Measurements from ENCODE around the gene CENPA. TPM values are rescaled to one million over a fixed set of nuclear protein-coding genes. Genes with fewer than 3 reads are reported as not detected.
A peak's percentile ranks its signal among the peaks of the same experiment; 100 is the strongest.

CENPA gene
- total and polyA plus RNA-seq, 2 of the 13 experiments (the other 11 are each of a cell fraction or from before 2014, with no cell fraction given) = 28.5 to 38.5 TPM

DNA sequence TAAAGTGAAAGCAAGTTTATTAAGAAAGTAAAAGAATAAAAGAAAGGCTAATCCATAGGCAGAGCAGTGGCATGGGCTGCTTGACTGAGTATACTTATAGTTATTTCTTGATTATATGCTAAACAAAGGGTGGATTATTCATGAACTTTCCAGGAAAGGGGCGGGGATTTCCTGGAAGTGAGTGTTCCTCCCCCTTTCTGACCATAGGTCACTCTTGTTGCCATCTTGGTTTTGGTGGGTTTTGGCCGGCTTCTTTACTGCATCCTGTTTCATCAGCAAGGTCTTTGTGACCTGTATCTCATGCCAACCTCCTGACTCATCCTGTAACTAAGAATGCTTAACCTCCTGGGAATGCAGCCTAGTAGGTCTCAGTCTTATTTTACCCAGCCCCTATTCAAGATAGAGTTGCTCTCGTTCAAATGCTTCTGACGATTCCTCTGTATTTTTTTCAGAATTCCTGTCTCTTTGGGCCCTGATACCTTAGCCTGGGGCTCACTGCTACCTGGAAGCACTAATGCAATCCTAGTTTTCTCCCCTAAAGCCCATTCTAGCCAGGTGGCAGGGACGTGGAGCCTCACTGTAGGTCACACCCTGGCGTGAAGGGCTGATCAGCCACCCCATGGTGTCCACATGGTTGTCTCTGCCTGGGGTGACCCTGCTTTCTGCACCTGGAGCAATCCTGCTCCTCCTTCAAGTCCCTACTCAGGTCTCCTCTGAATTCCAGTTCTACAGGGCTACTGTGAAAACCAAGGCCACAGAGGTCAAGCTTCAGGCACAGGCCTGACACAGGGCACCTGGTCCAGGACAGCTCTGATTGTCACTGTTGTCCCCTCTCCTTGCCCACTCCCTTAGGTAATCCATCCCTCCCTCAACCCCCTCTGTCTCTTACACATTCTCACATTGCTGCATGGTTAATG lies 27.7 kb upstream of the CENPA start (continued):
- TF ChIP-seq, protein P1, sequence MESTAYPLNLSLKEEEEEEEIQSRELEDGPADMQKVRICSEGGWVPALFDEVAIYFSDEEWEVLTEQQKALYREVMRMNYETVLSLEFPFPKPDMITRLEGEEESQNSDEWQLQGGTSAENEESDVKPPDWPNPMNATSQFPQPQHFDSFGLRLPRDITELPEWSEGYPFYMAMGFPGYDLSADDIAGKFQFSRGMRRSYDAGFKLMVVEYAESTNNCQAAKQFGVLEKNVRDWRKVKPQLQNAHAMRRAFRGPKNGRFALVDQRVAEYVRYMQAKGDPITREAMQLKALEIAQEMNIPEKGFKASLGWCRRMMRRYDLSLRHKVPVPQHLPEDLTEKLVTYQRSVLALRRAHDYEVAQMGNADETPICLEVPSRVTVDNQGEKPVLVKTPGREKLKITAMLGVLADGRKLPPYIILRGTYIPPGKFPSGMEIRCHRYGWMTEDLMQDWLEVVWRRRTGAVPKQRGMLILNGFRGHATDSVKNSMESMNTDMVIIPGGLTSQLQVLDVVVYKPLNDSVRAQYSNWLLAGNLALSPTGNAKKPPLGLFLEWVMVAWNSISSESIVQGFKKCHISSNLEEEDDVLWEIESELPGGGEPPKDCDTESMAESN (CRISPR knock-in tag; conservative IDR thresholded peaks at IDR 0.05) = no peak
- TF ChIP-seq EP300 (IDR thresholded peaks at IDR 0.05; ENCODE audit: low read depth in 2 of 2, low read length in 2 of 2) = peak in 1 of 2 experiments; percentile 73; a peak in 2 of 4 replicates
- peak; percentile 93 for TF ChIP-seq EP300 (CRISPR knock-in tag; IDR thresholded peaks at IDR 0.05; ENCODE audit: borderline replicate concordance)
- no peak for TF ChIP-seq FLYWCH1 (CRISPR knock-in tag; IDR thresholded peaks at IDR 0.05)
- 0 out of 2 replicates have a peak, but pooled peaks have one; percentile 25 for TF ChIP-seq KLF11 (CRISPR knock-in tag; IDR thresholded peaks at IDR 0.05)
- no peak for TF ChIP-seq PAX8 (CRISPR knock-in tag; IDR thresholded peaks at IDR 0.05; ENCODE audit: borderline replicate concordance)
- no peak for TF ChIP-seq ZNF75D (CRISPR knock-in tag; IDR thresholded peaks at IDR 0.05; ENCODE audit: borderline replicate concordance)
- TF ChIP-seq, protein P2, sequence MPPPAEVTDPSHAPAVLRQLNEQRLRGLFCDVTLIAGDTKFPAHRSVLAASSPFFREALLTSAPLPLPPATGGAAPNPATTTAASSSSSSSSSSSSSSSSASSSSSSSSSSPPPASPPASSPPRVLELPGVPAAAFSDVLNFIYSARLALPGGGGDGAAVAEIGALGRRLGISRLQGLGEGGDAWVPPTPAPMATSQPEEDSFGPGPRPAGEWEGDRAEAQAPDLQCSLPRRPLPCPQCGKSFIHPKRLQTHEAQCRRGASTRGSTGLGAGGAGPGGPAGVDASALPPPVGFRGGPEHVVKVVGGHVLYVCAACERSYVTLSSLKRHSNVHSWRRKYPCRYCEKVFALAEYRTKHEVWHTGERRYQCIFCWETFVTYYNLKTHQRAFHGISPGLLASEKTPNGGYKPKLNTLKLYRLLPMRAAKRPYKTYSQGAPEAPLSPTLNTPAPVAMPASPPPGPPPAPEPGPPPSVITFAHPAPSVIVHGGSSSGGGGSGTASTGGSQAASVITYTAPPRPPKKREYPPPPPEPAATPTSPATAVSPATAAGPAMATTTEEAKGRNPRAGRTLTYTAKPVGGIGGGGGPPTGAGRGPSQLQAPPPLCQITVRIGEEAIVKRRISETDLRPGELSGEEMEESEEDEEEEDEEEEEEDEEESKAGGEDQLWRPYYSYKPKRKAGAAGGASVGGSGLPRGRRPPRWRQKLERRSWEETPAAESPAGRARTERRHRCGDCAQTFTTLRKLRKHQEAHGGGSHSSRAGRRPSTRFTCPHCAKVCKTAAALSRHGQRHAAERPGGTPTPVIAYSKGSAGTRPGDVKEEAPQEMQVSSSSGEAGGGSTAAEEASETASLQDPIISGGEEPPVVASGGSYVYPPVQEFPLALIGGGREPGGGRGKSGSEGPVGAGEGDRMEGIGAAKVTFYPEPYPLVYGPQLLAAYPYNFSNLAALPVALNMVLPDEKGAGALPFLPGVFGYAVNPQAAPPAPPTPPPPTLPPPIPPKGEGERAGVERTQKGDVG (CRISPR knock-in tag; IDR thresholded peaks at IDR 0.05; ENCODE audit: borderline replicate concordance) = no peak
- TF ChIP-seq ELF3 (CRISPR knock-in tag; IDR thresholded peaks at IDR 0.05) = peak; percentile 75
- TF ChIP-seq, protein P3, sequence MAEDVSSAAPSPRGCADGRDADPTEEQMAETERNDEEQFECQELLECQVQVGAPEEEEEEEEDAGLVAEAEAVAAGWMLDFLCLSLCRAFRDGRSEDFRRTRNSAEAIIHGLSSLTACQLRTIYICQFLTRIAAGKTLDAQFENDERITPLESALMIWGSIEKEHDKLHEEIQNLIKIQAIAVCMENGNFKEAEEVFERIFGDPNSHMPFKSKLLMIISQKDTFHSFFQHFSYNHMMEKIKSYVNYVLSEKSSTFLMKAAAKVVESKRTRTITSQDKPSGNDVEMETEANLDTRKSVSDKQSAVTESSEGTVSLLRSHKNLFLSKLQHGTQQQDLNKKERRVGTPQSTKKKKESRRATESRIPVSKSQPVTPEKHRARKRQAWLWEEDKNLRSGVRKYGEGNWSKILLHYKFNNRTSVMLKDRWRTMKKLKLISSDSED (CRISPR knock-in tag; IDR thresholded peaks at IDR 0.05) = no peak
- TF ChIP-seq HCFC1 (IDR thresholded peaks at IDR 0.05; ENCODE audit: low read depth, low read length) = no peak
- TF ChIP-seq FOXA1 (IDR thresholded peaks at IDR 0.05) = no peak
- 0 out of 2 replicates have a peak, but pooled peaks have one; percentile 10 for TF ChIP-seq FOXA1 (CRISPR knock-in tag; IDR thresholded peaks at IDR 0.05)
- TF ChIP-seq MAZ (IDR thresholded peaks at IDR 0.05; ENCODE audit: borderline replicate concordance, low read depth, low read length) = no peak
- peak; percentile 28; the same call in 1 of the 2 replicates for TF ChIP-seq MAZ (CRISPR knock-in tag; IDR thresholded peaks at IDR 0.05; ENCODE audit: low read depth)
- TF ChIP-seq, protein P4, sequence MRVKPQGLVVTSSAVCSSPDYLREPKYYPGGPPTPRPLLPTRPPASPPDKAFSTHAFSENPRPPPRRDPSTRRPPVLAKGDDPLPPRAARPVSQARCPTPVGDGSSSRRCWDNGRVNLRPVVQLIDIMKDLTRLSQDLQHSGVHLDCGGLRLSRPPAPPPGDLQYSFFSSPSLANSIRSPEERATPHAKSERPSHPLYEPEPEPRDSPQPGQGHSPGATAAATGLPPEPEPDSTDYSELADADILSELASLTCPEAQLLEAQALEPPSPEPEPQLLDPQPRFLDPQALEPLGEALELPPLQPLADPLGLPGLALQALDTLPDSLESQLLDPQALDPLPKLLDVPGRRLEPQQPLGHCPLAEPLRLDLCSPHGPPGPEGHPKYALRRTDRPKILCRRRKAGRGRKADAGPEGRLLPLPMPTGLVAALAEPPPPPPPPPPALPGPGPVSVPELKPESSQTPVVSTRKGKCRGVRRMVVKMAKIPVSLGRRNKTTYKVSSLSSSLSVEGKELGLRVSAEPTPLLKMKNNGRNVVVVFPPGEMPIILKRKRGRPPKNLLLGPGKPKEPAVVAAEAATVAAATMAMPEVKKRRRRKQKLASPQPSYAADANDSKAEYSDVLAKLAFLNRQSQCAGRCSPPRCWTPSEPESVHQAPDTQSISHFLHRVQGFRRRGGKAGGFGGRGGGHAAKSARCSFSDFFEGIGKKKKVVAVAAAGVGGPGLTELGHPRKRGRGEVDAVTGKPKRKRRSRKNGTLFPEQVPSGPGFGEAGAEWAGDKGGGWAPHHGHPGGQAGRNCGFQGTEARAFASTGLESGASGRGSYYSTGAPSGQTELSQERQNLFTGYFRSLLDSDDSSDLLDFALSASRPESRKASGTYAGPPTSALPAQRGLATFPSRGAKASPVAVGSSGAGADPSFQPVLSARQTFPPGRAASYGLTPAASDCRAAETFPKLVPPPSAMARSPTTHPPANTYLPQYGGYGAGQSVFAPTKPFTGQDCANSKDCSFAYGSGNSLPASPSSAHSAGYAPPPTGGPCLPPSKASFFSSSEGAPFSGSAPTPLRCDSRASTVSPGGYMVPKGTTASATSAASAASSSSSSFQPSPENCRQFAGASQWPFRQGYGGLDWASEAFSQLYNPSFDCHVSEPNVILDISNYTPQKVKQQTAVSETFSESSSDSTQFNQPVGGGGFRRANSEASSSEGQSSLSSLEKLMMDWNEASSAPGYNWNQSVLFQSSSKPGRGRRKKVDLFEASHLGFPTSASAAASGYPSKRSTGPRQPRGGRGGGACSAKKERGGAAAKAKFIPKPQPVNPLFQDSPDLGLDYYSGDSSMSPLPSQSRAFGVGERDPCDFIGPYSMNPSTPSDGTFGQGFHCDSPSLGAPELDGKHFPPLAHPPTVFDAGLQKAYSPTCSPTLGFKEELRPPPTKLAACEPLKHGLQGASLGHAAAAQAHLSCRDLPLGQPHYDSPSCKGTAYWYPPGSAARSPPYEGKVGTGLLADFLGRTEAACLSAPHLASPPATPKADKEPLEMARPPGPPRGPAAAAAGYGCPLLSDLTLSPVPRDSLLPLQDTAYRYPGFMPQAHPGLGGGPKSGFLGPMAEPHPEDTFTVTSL (CRISPR knock-in tag; IDR thresholded peaks at IDR 0.05; ENCODE audit: borderline replicate concordance) = peak; percentile 40
- no peak for TF ChIP-seq ZBTB7B (CRISPR knock-in tag; IDR thresholded peaks at IDR 0.05)

All from HepG2 (cell line).